ENCODE measurements around the gene HIVEP2.
"Not testable (repeated sequence)": the region's sequence is repeated elsewhere in the genome, so short reads cannot be mapped to it uniquely, and the experiment has no call there.

Gene HIVEP2, protein sequence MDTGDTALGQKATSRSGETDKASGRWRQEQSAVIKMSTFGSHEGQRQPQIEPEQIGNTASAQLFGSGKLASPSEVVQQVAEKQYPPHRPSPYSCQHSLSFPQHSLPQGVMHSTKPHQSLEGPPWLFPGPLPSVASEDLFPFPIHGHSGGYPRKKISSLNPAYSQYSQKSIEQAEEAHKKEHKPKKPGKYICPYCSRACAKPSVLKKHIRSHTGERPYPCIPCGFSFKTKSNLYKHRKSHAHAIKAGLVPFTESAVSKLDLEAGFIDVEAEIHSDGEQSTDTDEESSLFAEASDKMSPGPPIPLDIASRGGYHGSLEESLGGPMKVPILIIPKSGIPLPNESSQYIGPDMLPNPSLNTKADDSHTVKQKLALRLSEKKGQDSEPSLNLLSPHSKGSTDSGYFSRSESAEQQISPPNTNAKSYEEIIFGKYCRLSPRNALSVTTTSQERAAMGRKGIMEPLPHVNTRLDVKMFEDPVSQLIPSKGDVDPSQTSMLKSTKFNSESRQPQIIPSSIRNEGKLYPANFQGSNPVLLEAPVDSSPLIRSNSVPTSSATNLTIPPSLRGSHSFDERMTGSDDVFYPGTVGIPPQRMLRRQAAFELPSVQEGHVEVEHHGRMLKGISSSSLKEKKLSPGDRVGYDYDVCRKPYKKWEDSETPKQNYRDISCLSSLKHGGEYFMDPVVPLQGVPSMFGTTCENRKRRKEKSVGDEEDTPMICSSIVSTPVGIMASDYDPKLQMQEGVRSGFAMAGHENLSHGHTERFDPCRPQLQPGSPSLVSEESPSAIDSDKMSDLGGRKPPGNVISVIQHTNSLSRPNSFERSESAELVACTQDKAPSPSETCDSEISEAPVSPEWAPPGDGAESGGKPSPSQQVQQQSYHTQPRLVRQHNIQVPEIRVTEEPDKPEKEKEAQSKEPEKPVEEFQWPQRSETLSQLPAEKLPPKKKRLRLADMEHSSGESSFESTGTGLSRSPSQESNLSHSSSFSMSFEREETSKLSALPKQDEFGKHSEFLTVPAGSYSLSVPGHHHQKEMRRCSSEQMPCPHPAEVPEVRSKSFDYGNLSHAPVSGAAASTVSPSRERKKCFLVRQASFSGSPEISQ (N-terminal part only)

DNA sequence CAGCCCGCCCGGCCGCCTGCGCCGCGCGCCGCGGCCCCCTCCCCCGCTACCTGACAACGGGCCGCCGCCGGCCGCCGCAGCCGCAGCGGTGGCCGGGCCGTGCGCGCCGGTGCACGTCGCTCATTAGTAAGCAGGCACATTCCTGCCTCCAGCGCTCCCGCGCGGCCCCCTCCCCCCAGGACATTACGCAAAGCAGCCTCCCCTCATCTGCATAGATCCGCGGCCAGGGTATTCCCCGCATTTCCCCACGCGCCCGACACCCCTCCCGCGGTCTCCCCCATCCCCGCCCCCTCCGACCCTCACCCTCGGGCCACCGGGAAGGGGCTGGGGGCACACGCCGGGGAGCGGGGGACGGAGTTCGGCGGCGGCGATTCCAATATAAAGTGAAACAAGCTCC is at the start of gene HIVEP2:
HIVEP2 (minus strand) TSS at position 128 of the 397 bp plus-strand sequence. CDS start 170,438 bp downstream, outside the sequence.
- peak; percentile 90 for DNase-seq

DNA sequence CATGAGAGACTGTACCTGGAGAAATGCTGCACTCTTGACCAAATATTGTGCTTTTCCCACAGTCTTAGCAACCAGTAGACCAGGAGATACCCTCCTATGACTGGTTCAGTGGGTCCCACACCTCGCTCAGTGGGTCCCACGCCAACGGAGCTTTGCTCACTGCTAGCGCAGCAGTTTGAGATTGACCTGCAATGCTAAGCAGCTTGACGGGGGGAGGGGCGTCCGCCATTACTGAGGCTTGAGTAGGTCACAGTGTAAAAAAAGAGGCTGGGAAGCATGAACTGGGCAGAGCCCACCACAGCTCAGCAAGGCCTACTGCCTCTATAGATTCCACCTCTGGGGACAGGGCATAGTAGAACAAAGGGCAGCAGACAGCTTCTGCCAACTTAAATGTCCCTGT is 49.0 kb upstream of the HIVEP2 start:
- DNase-seq = no peak

DNA sequence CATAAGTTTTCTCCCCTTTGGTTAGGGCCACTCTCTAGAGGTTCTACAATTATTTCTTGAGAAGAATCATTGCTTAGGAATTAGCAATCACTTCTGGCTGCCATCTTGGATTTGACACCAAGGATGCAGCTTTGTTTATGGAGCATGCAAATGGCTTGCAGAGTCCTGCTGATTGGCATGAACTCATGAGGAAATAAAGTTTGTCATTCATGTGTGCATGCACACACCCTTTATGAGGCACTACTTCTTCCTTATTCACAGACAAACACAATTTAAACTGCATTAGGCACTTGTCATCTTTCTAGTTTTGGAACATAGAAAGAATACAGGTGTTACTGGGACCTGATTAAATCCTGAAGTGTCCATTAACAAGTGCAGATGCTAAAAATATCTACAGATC is 42.5 kb upstream of the HIVEP2 start:
- DNase-seq = no peak

DNA sequence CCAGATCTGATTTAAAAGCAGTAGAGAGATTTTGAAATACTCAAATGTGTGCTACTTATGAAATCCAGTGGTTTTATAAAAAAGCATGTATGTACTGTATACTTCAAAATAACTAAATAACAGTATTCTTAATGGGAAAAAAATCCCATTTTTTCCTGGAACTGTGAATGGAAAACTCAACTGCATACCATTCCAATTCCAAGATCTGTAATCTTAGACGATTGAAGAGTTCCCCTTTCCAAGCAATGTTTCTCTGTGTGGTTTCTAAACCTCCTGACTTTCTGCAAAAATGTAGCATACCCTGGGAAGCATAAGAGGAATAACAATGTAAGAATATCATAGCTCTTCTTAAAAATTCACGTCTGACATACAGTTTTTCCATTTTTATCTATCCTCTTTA is 40.3 kb upstream of the HIVEP2 start:
- DNase-seq = no peak

DNA sequence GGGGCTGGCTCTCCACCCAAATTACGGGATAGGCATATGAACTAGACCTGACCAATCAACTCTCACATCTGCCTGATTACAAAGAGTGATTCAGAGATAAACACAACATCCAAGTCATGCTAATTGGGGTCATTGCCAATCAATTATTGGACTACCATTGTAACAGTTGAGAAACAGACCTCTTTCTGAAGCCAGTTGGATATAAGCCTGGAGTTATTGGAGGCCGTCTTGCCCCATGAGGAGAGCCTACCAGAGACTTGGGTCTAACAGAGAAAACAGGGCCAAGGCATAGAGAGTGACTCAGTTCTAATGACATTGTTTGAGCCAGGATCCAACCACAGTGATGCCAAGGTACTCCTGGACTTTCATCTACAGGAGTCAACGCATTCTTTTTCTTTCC is 39.4 kb upstream of the HIVEP2 start:
- DNase-seq = no peak

DNA sequence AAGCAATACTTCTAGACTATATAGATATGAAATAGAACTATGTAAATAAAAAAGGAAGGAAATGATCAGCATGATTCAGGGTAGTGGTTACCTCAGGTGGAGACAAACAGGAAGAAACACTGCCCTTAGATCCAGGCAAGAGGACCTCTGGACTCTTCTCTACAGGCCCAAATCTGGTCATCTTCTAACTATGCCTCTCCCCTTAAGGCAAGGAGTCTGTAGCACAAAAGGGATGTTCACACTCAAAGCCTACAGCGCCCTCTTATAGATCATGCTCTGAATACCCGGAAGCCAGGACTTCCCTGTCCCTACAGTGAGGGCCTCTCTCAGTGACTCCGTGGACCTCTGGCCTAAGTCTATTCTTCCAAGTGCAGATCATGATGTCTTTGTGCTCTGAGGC is 30.4 kb upstream of the HIVEP2 start:
- DNase-seq = no peak

DNA sequence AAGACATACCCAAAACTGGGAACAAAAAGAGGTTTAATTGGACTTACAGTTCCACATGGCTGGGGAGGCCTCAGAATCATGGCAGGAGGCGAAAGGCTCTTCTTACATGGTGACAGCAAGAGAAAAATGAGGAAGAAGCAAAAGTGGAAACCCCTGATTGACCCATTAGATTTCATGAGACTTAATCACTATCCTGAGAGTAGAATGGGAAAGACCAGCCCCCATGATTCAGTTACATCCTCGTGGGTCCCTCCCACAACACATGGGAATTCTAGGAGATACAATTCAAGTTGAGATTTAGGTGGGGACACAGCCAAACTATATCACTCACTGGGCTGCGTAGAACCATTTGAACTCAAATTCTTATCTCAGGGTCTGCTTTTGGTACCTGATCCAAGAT is 26.0 kb upstream of the HIVEP2 start:
- DNase-seq = not testable (repeated sequence)

DNA sequence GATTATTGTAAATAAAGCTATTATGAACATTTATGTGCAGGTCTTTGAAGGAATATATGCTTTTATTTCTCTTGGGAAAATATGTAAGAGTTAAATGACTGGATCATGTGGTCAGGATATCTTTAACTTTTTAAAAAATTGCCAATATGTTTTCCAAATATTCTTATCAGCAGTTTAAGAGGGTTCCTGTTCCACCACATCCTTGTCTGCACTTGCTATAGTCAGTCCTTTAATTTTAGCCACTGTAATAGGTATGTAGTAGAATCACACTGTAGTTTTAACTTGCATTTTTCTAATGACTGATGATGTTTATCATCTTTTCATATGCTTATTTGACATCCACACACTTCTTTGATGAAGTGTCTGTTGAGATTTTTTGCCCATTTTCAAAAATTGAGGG is 23.6 kb upstream of the HIVEP2 start:
- no peak for DNase-seq

DNA sequence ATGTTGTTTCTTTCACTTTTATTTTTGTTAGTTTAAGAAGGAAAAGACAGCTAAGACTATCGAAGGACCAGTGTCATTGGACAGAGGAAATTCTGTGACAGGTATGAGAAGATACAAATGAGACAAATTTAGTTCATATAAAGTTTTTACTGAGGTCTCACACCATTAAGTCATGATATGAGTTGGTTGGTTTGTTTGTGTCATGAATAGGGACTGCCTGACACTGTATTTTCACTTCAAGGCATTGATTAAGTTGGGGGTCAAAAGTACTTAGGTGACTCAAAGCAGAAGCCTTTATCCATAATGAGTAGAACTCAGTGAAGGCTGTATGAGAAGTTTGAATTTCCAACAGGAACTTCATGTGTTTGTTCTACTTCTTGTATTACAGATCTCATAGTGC is 21.3 kb upstream of the HIVEP2 start:
- no peak for DNase-seq

DNA sequence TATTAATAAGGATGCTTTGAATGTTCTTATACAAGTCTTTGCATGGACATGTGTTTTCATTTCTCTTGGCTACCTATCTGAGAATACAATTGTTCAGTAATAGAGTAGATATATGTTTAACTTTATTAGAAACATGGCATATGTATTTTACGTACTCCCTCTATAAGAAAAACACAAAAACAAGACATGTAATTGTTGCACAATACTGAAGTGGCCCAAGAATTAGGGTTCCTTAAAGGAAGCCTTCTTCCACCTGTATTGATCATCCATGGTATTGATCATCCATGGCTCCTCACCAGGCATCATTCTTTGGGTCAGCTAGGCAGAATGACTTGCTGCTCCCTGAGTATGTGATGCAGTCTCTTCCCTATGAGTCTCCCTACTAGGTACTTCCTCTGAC is 20.2 kb upstream of the HIVEP2 start:
- no peak for DNase-seq

DNA sequence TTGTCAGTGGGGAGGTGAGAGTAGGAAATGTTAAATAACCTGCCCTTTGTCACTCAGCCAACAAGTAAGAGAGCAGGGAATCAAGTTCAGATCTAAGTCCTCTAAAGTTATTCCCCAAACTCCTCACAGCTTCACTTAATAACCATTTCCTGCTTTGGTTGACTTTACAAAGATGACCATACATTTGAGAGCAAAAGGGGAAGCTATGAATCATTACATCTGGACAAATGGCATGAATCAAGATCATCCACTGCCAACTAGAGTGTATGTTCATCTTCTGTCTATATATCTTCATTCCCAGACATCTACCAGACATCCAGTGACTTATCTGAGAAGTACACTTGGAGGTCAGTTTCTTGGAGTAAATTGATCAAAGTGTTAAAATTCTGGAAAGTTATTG is 15.1 kb upstream of the HIVEP2 start:
- no peak for DNase-seq

DNA sequence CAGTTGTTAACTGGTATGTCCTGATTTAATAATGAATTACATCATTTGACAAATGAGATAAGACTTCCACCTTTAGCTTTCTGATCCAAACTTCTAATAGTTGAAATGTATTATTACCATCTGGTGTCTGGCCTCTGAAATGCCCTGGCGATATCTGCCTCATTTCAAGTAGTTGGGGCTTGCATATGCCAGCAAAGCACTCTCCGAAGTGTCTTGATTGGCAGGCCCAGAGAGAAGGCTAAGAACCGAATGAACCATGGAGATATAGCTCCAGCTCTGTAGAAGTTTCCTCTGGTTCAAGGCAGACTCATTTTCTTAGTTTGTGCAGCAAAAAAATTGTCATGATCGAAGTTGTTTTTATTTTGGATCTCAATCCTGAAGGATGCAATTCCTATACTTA is 13.4 kb upstream of the HIVEP2 start:
- DNase-seq = no peak

DNA sequence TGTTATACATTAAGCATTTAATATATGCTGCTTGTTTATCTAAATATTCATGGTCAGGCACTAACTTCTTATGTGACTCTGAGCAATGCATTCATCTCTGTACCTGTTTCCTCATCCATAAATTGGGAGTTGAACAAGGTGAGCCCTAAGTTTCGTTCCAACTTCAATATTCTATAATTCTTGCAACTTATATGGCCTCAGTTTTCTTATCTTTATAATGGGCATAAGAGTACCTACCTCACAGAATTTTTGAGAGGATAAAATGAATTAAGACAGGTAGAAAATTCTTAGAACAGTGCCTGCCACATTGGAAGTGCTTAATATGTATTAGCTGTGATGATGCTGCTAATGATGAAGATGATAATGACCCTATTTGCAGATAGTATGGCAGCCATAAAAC is 11.8 kb upstream of the HIVEP2 start:
- DNase-seq = no peak

DNA sequence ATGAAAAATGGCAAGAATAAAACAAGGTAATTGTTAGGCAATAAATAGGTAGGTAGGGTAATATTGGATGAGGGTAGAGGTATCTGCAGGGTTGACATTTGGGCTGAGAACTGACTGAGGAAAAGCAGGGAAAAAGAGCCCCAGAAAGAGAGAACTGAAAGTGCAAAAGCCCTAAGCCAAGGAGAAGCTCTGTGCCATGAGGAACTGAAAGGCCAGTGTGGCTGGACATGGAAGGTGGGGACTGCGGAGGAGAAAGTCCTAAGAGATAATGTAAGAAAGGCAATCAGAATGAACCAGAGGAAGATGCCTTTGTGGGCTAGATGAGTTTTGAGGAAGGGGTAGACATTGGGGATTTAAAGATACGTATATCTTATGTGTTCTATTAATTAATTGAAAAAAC is 9.9 kb upstream of the HIVEP2 start:
- no peak for DNase-seq

DNA sequence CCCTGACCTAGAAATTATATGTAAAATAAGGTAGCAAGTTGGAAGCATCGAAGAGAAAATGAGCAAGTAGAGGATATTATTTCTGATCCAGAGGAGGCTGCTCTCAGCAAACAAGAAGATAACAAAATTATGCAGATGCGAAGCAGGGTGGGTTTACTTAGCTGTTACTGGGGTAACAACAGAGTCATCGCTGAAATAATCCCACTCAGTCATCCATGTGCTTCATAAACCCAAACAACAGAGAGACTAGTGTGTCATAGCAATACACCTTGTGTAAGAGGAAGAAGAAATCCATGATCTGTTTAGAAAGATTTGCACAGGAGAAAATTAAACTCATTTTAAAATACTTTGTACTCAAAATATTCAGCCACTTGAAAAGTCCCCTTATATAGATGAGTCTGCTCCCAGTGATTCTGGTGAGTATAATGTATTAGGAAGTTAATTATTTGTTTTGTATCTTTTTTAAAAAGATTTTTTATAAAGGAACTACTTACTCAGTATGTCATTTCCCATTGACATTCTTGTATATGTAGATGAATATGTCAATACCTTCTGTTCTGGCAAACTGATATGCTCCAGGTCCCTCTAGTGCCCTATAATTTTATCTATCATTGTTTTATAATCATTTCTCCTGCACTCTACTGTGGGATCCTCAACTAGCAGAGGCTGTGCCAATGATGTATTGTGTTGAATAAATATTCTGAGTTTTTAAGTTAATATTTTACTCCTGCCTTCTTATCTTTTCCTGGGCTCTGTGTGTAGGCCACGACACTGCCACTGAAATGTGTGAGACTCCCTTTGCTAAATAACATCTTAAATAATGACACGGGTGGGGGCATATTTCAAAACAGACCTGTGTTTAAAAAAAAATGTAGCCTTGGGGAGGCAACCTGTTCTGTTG is 8.6 kb upstream of the HIVEP2 start:
- no peak for DNase-seq

DNA sequence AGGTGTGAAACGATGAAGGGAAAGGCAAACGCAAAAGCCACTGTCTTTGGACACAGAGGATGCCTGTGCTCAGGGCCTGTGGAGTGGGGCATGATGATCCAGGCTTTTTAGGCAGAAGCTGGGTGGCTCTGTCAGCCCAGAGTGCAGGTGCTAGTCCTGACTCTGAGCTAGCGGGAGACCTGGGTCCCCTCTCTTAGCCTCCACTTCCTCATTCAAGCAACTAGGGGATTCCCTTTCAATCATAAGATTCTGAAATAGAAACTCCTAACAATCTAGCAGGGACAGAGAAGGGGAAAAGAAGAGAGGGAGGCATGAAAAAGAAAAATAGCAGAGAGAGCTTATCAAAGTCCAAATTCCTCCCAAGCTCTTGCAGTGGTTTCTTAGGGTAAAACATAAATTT is 7.6 kb upstream of the HIVEP2 start:
- no peak for DNase-seq

DNA sequence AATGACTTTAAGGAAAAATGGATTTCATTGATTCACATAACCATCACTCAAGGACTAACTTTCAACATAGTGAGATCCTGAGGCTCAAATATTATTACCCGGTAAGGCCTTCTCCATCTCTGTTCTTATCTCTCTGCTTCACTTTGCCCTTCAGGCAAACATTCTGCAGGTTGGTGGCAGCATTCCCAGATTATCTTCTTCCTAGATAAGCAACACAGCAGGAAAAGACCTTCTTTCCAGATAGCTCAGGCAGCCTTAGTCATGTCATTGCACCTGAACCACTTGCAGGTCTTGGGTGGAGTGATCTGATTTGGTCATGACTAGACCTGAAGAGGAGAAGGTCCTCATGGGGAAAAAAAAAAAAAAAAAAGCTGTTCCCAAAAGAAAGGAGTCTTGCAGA is 5.3 kb upstream of the HIVEP2 start:
- DNase-seq = no peak

DNA sequence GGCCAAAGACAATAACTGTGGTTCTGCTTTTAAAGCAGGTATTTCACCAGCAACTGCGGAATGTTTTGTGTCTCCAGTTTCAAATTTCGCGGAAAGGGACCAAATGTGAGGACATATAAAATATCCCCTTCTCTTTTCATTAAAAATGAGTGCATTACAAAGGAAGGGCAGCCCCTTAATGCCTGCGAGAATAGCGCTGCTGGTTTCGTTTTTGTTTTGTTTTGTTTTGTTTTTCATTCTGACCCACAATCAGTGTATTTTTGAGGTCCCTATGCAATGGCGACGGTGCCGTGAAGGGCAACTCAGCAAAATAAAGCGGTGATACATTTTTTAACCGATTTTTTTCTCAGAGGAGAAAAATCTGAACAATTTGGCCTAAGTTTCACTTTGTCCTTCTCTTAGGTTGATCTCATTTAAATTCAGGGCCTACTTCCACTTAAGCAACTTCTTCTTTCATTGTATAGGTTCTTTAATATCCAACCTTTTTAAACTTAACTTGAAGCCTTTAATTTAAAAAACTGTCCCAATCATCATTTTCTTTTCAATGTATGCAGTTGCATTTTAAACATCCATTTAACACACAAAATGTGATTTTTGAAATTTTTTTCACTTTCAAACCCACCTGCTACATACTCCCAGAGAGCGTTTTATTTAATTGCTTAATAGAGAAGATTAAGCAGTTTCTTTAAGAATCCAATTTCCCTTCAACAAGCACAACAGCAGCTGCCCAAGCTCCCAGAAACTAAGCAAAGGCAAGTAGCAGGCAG is 2.9 kb upstream of the HIVEP2 start:
- peak; percentile 36 for DNase-seq

DNA sequence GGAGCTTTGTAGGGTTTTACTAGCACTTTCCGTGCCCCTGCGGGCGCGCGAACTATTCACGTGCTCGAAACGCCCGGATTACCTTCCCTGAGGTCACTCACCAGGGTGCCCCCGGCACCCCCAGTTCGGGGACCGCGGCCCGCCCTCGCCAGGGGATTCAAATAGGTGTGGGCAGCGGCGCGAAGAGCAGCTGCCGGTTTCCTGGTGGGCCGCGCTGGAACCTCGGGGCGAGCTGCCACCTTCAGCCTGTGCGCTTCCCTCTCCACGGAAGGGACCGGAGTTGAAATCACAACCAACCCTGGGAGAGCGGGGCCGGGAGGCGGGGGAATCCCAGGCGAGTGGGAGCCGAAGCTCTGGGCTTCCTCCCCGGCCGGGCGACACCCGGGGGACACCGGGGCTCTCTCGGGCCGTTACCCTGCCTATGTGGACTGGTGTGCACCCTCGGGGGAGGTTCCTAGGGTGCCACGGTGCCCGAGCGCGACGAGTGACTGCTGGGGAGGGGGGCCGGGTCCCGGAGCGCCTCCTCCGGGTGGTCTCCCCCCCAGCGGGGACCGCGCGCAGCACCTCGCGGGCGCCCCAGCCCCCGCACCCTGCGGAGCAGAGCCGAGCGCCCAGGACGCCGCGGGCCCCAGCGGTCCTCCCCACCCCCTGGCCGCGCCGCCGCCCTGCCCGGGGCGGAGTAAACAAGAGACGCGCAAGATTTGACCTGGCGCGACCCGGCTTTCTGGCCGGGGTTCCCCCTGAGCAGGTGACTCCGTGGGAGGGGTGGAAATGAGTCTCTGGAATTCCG is 2.1 kb upstream of the HIVEP2 start:
- peak; percentile 81 for DNase-seq

DNA sequence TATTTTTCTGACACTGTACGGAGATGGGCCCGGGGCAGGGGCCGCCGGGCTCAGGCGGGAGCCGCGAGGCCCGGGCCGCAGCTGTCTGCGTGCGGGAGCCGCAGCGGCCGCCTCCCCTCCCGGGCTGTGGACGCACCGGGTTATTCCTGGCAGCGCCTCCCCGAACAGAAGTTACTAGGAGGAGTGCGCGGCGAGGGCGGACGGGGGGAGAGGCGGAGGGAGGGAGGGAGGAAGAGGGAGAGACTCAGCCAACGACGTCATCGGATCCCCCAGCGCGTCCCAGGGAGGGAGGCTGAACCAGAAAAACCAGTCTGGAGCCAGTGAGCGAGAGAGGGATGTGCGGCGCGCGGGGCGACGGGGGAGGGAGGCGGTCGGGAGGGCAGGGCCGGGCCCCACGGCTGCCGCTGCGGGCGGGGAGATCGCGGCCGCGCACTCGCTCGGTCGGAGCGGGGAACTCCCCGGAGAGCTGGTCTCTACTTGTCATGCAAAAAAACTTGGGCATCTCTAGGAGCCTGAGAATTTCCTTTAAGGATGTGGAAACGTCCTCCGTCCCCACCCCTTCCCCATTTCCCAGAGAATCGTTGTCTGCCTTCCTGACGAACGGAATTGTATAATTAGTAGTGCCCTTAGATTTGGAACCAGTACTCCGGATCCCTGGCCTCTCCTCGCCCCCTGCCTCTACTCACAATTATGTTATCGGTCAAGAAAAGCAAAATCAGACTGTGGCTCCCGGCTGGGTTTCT is 1.4 kb upstream of the HIVEP2 start:
- DNase-seq = peak; percentile 93

Data from stimulated activated CD4-positive, alpha-beta T cell treated with anti-CD3 and anti-CD28 coated beads, Interleukin-1b, Interleukin-23, amount 100 ng/mL, for 48 hours (primary cell).